NT2/D1 (cell line): ENCODE data around the gene BBX.

Experiments used
- DNase-seq: peaks from one replicate; pipeline ENCODE4 v3.0.0-alpha.2; 2011; ENCODE audit warnings: low read depth, low spot score
- H3K27me3 ChIP-seq: 2 replicates; pipeline ENCODE4 v1.6.0; 2011; ENCODE audit warnings: mild to moderate bottlenecking; ENCODE audit not compliant: insufficient read length, insufficient read depth
- H3K36me3 ChIP-seq: 2 replicates; pipeline ENCODE4 v1.6.1; 2011; ENCODE audit warnings: mild to moderate bottlenecking, low read length, mixed read lengths; ENCODE audit not compliant: insufficient read depth, insufficient read length
- H3K4me1 ChIP-seq: 2 replicates; pipeline ENCODE4 v1.5.1; 2011; ENCODE audit not compliant: insufficient read depth, insufficient read length
- H3K4me3 ChIP-seq: 2 replicates; pipeline ENCODE4 v1.5.1; 2011; ENCODE audit warnings: low read depth; ENCODE audit not compliant: insufficient read length
- H3K9ac ChIP-seq: 2 replicates; pipeline ENCODE4 v1.6.0; 2011; ENCODE audit warnings: low read depth; ENCODE audit not compliant: insufficient read length
- H3K9me3 ChIP-seq: 2 replicates; pipeline ENCODE4 v1.5.1; 2011; ENCODE audit warnings: mild to moderate bottlenecking, low read length; ENCODE audit not compliant: insufficient read depth
- SUZ12 ChIP-seq: IDR thresholded peaks from 2 replicates; pipeline ENCODE4 v1.6.1; 2011; ENCODE audit not compliant: insufficient read length, insufficient read depth; ENCODE audit errors: extremely low read depth
- YY1 ChIP-seq: IDR thresholded peaks from 2 replicates; pipeline ENCODE4 v1.6.1; 2011; ENCODE audit not compliant: insufficient read length, insufficient read depth
- ZNF274 ChIP-seq: IDR thresholded peaks from 2 replicates; pipeline ENCODE4 v1.6.1; 2011; ENCODE audit warnings: mild to moderate bottlenecking, low read depth, low read length

Gene BBX

DNA sequence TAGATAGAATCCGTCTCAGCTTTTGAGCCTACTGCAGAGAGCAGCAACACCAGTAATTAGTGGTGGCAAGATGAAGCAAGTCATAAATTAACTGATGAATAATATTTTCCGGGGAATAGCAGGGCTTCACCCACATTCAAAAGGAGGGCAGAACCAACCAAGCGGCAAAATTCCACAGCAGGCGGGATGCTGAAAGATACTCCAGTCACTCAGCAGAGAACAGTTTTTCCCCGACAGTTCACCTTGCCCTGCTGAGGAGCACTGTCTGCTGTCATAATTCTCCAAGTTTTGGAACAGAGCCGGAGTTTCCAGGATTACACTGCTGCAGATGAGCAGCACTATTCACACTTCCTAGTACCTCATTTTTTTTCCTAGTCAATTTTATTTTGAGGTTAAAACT is 293.3 kb downstream of the BBX start:
- no peak for TF ChIP-seq ZNF274

GRCh38 chr3:107817076-107817475 is 294.3 kb downstream of the BBX start:
- DNase-seq = no peak
- Histone ChIP-seq H3K4me3 (no peak overlapping the region), H3K27me3 (no peaks in the 10 kb centered on the region), H3K9me3 (no peaks in the 10 kb centered on the region), H3K9ac (no peak overlapping the region), H3K4me1 (no peaks in the 10 kb centered on the region), H3K36me3 (no peaks in the 10 kb centered on the region)
- no peak for TF ChIP-seq ZNF274
- TF ChIP-seq YY1 = no peak
- no peak for TF ChIP-seq SUZ12

More for the DNA sequence above, 293.3 kb downstream of the BBX start:
- Histone ChIP-seq H3K9ac (no peak overlapping the region), H3K9me3 (no peaks in the 10 kb centered on the region), H3K36me3 (no peaks in the 10 kb centered on the region), H3K4me3 (no peak overlapping the region), H3K4me1 (no peaks in the 10 kb centered on the region), H3K27me3 (no peaks in the 10 kb centered on the region)
- DNase-seq = no peak

GRCh38 chr3:107818025-107818424 is 295.3 kb downstream of the BBX start:
- Histone ChIP-seq H3K4me1 (no peaks in the 10 kb centered on the region), H3K9ac (no peak overlapping the region)
- TF ChIP-seq YY1 = no peak
- no peak for TF ChIP-seq SUZ12
- TF ChIP-seq ZNF274 = no peak

GRCh38 chr3:107819656-107820055 is 296.9 kb downstream of the BBX start:
- Histone ChIP-seq H3K9ac (no peak overlapping the region), H3K4me3 (no peak overlapping the region)

More at GRCh38 chr3:107818025-107818424, 295.3 kb downstream of the BBX start:
- Histone ChIP-seq H3K4me3 (no peak overlapping the region), H3K27me3 (no peaks in the 10 kb centered on the region), H3K9me3 (no peaks in the 10 kb centered on the region), H3K36me3 (no peaks in the 10 kb centered on the region)
- no peak for DNase-seq

GRCh38 chr3:107822308-107822707 is 299.5 kb downstream of the BBX start:
- no peak overlapping the region for H3K9ac ChIP-seq
- no peaks in the 10 kb centered on the region for H3K27me3 ChIP-seq
- H3K4me1 ChIP-seq = no peaks in the 10 kb centered on the region
- H3K4me3 ChIP-seq = no peak overlapping the region
- no peak for DNase-seq
- TF ChIP-seq YY1 = no peak
- no peak for TF ChIP-seq ZNF274
- TF ChIP-seq SUZ12 = no peak
- no peaks in the 10 kb centered on the region for H3K9me3 ChIP-seq
- no peaks in the 10 kb centered on the region for H3K36me3 ChIP-seq

More at GRCh38 chr3:107819656-107820055, 296.9 kb downstream of the BBX start:
- DNase-seq = no peak
- no peak for TF ChIP-seq SUZ12
- TF ChIP-seq ZNF274 = no peak
- no peak for TF ChIP-seq YY1
- Histone ChIP-seq H3K4me1 (no peaks in the 10 kb centered on the region), H3K36me3 (no peaks in the 10 kb centered on the region), H3K27me3 (no peaks in the 10 kb centered on the region), H3K9me3 (no peaks in the 10 kb centered on the region)

- no peak for DNase-seq
- Histone ChIP-seq H3K4me1 (no peaks in the 10 kb centered on the region), H3K9me3 (no peaks in the 10 kb centered on the region), H3K36me3 (no peaks in the 10 kb centered on the region), H3K27me3 (no peaks in the 10 kb centered on the region), H3K9ac (no peak overlapping the region), H3K4me3 (no peak overlapping the region)
- no peak for TF ChIP-seq ZNF274
- TF ChIP-seq SUZ12 = no peak
- no peak for TF ChIP-seq YY1
Observed at GRCh38 chr3:107824822-107825371, 302.1 kb downstream of the BBX start.

DNA sequence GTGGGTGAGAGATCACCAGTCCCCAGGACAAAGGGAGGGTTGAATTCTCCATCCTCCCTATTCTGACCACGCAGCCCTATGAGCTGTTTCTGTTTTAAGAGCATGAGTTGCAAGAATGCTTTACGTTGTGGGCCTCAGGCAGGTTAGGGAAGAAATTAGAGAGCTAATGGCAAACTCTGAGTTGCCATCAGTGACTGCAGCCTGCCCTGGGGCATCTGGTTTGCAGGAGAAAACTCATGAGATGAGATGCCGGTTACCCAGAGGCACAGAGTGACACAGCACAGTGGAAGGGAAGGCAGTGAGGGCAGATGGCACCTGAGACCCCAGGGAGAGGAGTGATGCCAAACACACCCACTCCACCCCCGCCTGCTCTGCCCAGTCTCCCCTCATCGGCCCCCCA is 302.8 kb downstream of the BBX start:
- TF ChIP-seq ZNF274 (no peak), YY1 (no peak), SUZ12 (no peak)
- Histone ChIP-seq H3K27me3 (no peaks in the 10 kb centered on the region), H3K9ac (no peak overlapping the region), H3K4me3 (no peak overlapping the region), H3K9me3 (no peaks in the 10 kb centered on the region), H3K4me1 (no peaks in the 10 kb centered on the region), H3K36me3 (no peaks in the 10 kb centered on the region)
- no peak for DNase-seq

DNA sequence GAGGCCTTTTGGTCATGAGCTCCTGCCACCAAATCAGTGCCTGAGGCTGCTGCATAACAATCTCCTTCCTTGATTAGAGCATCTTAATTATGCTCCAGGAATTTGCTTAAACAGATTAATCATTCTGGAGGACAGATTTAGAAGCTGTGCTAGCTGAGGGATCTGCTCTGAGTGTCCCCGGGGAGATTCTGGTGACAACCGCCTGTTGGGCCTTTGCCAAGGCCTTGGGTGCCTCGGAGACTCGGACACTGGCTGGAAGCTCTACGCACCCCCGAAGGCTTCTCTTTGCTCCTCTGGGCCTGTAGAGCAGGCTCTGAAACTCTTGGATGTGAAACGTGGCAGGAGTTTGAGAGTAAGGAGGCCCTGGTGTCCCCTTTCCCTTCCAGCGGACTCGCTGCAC is 304.0 kb downstream of the BBX start:
- Histone ChIP-seq H3K36me3 (no peaks in the 10 kb centered on the region), H3K9ac (no peak overlapping the region), H3K9me3 (no peaks in the 10 kb centered on the region), H3K4me1 (no peaks in the 10 kb centered on the region), H3K4me3 (no peak overlapping the region), H3K27me3 (no peaks in the 10 kb centered on the region)
- TF ChIP-seq SUZ12 (no peak), YY1 (no peak), ZNF274 (no peak)
- no peak for DNase-seq
